Osteocyte (in vitro differentiated cells): ENCODE measurements around the gene CELSR3. TPM values are rescaled to one million over a fixed set of nuclear protein-coding genes. Genes with fewer than 3 reads are reported as not detected.

Experiments
- DNase-seq: peaks from one replicate; pipeline ENCODE4 v3.0.0; 2021; ENCODE audit warnings: mixed read lengths; ENCODE audit not compliant: unreplicated experiment; ENCODE audit errors: extremely low spot score
- H3K27ac Mint-ChIP-seq: one replicate; pipeline ENCODE4 v1.8.0; 2021; ENCODE audit warnings: mild to moderate bottlenecking, mixed read lengths; ENCODE audit not compliant: unreplicated experiment
- H3K27me3 Mint-ChIP-seq: one replicate; pipeline ENCODE4 v1.8.0; 2021; ENCODE audit warnings: mixed read lengths; ENCODE audit not compliant: unreplicated experiment
- H3K36me3 Mint-ChIP-seq: one replicate; pipeline ENCODE4 v1.8.0; 2021; ENCODE audit warnings: mixed read lengths; ENCODE audit not compliant: unreplicated experiment
- H3K4me1 Mint-ChIP-seq: one replicate; pipeline ENCODE4 v1.8.0; 2021; ENCODE audit warnings: mixed read lengths; ENCODE audit not compliant: unreplicated experiment
- H3K4me3 Mint-ChIP-seq: one replicate; pipeline ENCODE4 v1.8.0; 2021; ENCODE audit warnings: mild to moderate bottlenecking, moderate library complexity, mixed read lengths; ENCODE audit not compliant: unreplicated experiment
- H3K9me3 Mint-ChIP-seq: one replicate; pipeline ENCODE4 v1.8.0; 2021; ENCODE audit warnings: mixed read lengths; ENCODE audit not compliant: unreplicated experiment
- total RNA-seq: library from RNA; stranded (reverse); gene quantifications from 2 replicates; pipeline ENCODE4 v1.2.1, GENCODE V29; 2021
- TF ChIP-seq, protein P1 (sequence below): fragments of 200-600 bp; sonication (generic); IDR thresholded peaks from 2 replicates; pipeline ENCODE4 v1.5.0; 2021; ENCODE audit warnings: antibody characterized with exemption, mild to moderate bottlenecking, moderate library complexity

CELSR3 gene
- total RNA-seq, 1 donor from 2014 or later: 7.1 TPM

DNA sequence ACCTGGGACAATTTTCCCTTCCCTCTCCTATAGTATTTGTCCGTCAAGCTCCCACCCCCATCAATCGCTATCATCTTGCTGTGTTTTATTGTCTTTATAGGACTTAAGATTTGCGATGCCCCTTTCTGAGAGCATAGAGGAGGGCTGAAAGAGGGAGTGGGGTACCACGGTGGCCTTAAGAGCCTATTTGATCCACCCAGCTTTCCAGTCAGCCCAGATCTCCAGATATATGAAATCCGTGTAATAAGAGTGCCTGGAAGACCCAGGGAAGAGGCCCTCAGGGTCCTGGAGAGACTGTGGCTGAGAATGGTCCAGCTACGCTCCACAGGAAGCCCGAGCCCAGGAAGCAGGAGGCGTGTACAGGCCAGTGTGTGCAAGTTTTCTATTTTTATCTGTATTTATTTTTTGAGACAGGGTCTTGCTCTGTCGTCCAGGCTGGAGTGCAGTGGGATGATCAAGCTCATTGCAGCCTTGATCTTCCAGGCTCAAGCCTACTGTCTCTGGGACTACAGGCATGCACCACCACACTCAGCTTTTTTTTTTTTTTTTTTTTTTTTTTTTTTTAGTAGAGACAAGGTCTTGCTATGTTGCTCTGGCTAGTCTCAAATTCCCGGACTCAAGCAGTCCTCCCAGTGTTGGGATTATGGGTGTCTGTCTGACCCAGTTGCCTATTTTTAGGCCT lies 24.0 kb upstream of the CELSR3 start:
- H3K4me3 Mint-ChIP-seq: peak overlapping the region; percentile 82
- H3K9me3 Mint-ChIP-seq: no peaks in the 10 kb centered on the region
- no peak for DNase-seq
- H3K4me1 Mint-ChIP-seq: peaks cover 45% of the 10 kb centered on the region
- TF ChIP-seq, protein P1, sequence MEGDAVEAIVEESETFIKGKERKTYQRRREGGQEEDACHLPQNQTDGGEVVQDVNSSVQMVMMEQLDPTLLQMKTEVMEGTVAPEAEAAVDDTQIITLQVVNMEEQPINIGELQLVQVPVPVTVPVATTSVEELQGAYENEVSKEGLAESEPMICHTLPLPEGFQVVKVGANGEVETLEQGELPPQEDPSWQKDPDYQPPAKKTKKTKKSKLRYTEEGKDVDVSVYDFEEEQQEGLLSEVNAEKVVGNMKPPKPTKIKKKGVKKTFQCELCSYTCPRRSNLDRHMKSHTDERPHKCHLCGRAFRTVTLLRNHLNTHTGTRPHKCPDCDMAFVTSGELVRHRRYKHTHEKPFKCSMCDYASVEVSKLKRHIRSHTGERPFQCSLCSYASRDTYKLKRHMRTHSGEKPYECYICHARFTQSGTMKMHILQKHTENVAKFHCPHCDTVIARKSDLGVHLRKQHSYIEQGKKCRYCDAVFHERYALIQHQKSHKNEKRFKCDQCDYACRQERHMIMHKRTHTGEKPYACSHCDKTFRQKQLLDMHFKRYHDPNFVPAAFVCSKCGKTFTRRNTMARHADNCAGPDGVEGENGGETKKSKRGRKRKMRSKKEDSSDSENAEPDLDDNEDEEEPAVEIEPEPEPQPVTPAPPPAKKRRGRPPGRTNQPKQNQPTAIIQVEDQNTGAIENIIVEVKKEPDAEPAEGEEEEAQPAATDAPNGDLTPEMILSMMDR: no peak
- H3K36me3 Mint-ChIP-seq: peaks cover 29% of the 10 kb centered on the region
- H3K27me3 Mint-ChIP-seq: no peaks in the 10 kb centered on the region
- H3K27ac Mint-ChIP-seq: peak overlapping the region; percentile 90

DNA sequence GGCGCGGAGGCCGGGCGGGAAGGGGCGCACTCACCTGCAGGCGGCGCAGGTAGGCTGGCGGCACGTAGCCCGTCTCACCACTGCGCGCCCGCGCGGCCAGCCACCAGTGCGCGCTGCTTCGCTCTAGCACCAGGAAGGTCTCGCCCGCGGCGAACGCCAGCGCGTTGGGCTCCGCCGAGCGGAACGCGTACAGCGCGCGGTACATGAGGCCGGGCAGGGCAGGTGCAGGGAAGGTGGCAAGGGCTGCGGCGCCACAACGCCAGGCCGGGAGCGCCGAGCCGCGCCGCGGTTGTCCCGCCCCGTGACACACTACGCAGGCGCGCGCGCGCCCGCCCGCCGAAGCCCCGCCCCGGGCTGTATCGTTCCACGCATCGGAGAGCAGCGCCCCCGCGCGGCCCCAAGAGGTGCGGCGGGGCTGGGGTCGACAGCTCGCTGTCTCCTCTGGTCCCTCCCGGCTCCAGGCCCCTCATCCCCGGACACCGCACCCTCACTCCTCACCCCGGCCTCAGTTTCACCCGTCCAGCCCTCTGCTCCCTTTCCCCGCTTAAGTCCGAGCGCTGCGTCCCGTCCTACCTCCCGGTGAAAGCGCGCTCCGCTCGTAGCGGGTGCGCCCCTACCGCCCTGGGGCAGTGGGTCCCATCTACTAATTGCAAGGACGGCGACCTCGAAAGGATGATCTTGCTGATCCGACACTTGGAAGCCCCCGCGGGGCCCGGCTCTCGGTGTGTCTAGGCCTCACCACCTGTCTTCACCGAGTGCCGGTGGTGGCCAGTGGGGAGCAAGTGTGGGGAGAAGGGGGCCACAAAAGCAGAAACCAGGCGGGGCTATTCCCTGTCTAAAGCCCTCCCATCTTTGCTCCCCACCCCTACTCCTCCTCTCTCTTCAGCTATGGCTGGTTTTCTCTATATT lies 23.2 kb upstream of the CELSR3 start, which contains the start of gene NCKIPSD:
Gene NCKIPSD (minus strand): TSS at position 313 of the 909 bp plus-strand sequence. CDS start 108 bp downstream, at position 205.
- Mint-ChIP-seq H3K4me1 (peaks cover 45% of the 10 kb centered on the region), H3K36me3 (peaks cover 26% of the 10 kb centered on the region), H3K27ac (peak within 1 kb of the TSS; percentile 90), H3K4me3 (peak within 1 kb of the TSS; percentile 82), H3K9me3 (no peaks in the 10 kb centered on the region), H3K27me3 (no peaks in the 10 kb centered on the region)
- TF ChIP-seq, protein P1: peak; percentile 91
- peak; percentile 96 for DNase-seq

DNA sequence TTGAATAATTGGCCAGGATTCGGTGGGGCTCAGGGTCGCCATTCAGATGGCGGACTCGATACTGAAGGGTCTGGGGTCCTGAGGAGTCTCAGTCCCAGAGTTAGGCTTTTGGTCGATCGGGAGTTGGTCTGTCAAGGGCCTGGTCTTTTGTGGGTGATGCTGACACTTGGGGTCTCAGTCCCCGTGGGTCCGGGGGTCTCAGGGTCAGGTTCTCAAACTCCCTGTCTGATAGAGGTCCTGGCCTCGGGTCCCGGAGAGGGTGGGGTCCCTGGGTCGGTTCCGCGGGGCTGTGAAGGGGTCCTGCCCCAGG lies 22.6 kb upstream of the CELSR3 start:
- H3K27ac Mint-ChIP-seq: peak overlapping the region; percentile 34
- no peak for DNase-seq
- peak overlapping the region; percentile 82 for H3K4me3 Mint-ChIP-seq
- peaks cover 45% of the 10 kb centered on the region for H3K4me1 Mint-ChIP-seq
- H3K36me3 Mint-ChIP-seq: peaks cover 31% of the 10 kb centered on the region
- TF ChIP-seq, protein P1: no peak
- H3K9me3 Mint-ChIP-seq: no peaks in the 10 kb centered on the region
- H3K27me3 Mint-ChIP-seq: no peaks in the 10 kb centered on the region

DNA sequence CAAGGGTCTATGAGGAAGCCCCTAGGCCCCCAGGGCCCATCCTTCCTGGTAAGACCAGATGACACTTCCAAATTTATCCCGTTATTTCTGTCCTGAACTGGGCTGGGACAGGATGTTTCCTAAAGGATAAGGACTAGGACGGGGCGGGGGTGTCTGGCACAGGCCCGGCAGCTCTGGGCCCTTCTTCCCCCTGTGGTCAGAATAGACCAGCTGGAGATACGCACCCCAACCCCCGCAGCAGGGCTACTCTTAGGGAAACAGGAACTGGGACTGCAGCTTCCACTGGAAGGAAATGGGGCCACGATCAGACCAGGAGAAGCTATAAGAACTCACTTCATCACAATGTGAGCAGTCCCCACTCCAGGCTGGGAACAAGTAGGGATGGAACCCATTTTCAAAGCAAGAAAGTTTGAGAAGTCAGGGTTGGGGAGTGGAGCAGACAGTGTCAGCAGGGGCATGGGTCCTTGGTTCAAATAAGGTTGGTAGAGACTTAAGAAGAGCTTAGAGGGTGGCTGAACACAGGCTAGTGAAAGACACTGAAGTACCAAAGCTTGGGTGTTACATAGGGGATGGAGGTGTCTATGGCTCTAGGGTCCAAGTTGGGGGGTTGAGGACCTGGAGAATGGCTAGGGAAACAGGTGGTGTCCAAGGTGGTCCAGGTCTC lies 21.9 kb upstream of the CELSR3 start:
- no peak for DNase-seq
- peaks cover 45% of the 10 kb centered on the region for H3K4me1 Mint-ChIP-seq
- peak overlapping the region; percentile 45 for H3K27ac Mint-ChIP-seq
- peaks cover 32% of the 10 kb centered on the region for H3K36me3 Mint-ChIP-seq
- peak overlapping the region; percentile 82 for H3K4me3 Mint-ChIP-seq
- no peaks in the 10 kb centered on the region for H3K27me3 Mint-ChIP-seq
- TF ChIP-seq, protein P1: no peak
- H3K9me3 Mint-ChIP-seq: no peaks in the 10 kb centered on the region

DNA sequence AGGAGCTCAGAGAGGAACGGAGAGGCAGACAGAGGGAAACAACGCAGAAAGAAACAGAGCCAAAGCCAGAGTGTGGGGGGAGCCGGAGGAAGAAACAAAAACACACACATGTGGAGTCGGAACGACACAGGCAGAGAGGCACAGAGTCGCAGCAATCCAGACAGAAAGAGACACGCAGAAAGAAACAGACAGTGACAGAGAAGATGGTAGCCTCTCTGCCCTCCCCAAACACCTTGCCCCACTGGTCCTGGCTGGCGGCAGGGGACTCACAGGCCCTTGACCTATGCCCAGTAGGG lies 21.3 kb upstream of the CELSR3 start:
- H3K9me3 Mint-ChIP-seq: no peaks in the 10 kb centered on the region
- H3K36me3 Mint-ChIP-seq: peaks cover 32% of the 10 kb centered on the region
- H3K4me3 Mint-ChIP-seq: peak overlapping the region; percentile 82
- peak overlapping the region; percentile 78 for H3K27ac Mint-ChIP-seq
- peaks cover 45% of the 10 kb centered on the region for H3K4me1 Mint-ChIP-seq
- H3K27me3 Mint-ChIP-seq: no peaks in the 10 kb centered on the region
- DNase-seq: no peak
- TF ChIP-seq, protein P1: no peak
